Sciatic nerve (tissue), 2 donors: ENCODE results near the gene CELF4. TPM values are rescaled to one million over a fixed set of nuclear protein-coding genes. Genes with fewer than 3 reads are reported as not detected.

Experiments used
- ATAC-seq: fragments of 200-7000 bp; cut with Tn5 transposase; one replicate; pipeline ENCODE4 v1.9.1; 2020; ENCODE audit warnings: mild to moderate bottlenecking, moderate library complexity
- DNase-seq: peaks from one replicate; pipeline ENCODE4 v3.0.0-alpha.2; 2020; ENCODE audit warnings: low spot score
- intact Hi-C: fragments of 100-400 bp; cut with DNase I; formaldehyde crosslinking; loops from one replicate; pipeline ENCODE4 v1.14.2; 2022
- total RNA-seq: library from RNA; stranded (reverse); fragmentation: NEBNext Ultra II Directional; extraction: Animal tissue kit (Norgen Biotek cat#: 25700); gene quantifications from one replicate; pipeline ENCODE4 v1.2.1, GENCODE V29; 2021
- donor health status: DM: no; HTN: no; CAD: no.
- donor health status: DM: no; HTN: no; CAD: no.

Gene CELF4
- total RNA-seq, 1 donor from 2014 or later = 0.45 TPM

DNA sequence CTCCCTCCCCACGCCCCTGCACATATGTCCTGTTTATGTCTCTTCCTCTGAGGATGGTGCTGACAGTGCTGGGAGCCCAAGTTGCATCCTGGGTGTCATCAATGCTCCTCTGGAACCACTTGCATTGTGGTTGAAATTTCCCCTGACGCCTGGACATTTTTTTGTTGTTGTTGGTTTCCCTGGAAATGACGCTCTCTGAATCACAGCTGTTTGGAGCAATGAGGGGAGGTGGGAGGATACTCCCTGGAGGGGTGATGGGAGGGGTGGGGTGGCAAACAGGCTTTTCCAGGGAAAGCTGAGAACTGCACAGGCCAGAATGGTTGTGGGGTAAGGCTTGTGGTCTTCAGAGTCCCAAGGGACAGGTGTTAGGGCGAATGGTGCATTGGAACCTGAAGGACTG lies 29.6 kb downstream of the CELF4 start:
- ATAC-seq = no peak

DNA sequence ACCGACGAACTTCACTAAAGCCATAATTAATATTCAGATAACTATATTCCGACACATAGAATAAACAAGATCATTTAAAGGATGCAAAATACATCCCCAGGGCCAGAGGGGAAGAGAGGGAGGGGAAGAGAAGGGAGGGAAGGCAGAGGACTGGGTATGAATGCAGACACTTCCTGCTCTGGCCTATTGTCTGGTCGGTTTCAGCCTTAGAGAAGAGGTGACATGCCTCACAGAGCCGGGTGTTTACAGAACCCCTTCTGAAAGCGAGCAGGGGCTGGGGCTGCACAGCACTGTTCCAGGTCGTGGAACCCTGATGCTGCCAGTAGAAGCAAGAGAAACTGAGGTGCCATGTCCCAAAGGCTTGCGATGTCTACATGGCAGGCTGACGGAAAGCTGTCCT lies 31.0 kb downstream of the CELF4 start:
- intact Hi-C loops = loop anchor here (10.0 kb wide), 1 partner anchor 190 kb away; no protein-coding TSS in a partner anchor
- no peak for ATAC-seq

More for the DNA sequence above, 29.6 kb downstream of the CELF4 start:
- intact Hi-C loops = loop anchor here (10.0 kb wide), 1 partner anchor 191 kb away; no protein-coding TSS in a partner anchor
- DNase-seq = no peak

DNA sequence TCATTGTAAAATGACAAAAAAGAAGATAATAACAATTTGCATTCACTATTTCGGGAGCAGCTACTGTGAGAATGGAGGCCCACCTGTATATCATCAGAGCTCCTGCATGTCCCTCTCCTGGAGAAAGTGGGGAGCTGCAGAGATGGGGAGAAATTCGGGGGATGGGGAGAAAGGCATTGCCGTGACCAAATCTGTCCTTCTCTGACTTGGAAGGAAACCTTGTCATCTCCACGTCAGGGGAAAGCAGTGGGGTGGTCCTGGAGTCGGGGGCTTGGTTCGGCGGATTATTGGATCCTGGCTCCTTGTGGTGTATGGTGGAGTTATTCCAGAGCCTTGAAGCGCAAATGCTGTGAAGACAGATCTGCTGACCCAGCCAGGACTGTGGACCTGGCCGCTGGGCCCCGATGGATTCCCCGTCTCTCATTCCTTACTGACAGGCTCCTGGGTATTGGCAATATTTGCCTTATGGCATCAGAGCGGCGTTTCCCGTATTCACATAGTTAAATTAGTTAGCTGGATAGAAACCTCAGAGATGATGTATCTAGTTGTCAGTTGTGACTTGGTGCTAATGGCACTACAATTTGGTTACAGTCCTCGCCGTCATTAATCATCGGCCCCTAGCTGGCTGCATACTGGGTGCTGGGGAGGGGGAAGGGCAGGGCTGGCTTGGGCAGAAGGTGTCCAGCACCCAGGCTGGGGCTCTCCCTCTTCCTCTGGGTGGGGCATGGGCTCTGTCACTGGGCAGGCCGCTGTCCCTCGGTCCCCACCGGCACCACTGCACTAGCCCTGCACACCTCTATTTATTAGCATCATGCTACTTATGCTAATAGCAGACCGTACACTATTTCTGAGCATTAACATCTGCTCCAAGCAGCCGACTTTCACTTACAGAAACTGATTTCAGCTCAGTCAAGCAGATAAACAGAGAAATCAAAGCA lies 31.7 kb downstream of the CELF4 start:
- no peak for DNase-seq
- ATAC-seq = no peak
- intact Hi-C loops = loop anchor here (10.0 kb wide), 1 partner anchor 189 kb away; no protein-coding TSS in a partner anchor

More for the DNA sequence above, 31.0 kb downstream of the CELF4 start:
- DNase-seq = no peak

DNA sequence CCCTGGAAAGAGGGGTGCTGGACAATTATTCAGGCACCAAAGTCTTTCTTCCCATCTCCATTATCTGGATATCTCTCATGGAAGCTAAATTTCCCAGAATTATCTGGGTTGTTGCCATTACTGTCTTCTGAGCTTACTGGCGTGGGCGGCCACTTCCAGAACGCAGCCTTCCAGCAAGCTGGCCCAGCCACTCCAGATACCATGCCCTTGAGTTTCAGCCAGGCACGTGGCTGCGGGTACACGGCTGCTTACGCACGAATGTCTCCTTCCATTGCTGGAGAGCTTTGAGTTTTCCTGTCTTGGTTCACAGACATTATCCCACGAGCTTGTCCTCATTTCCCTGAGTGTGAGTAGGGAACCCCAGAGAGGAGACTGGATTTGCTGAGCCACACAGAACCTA lies 32.7 kb downstream of the CELF4 start:
- intact Hi-C loops = loop anchor here (10.0 kb wide), 1 partner anchor 188 kb away; no protein-coding TSS in a partner anchor
- no peak for ATAC-seq
- DNase-seq = no peak

DNA sequence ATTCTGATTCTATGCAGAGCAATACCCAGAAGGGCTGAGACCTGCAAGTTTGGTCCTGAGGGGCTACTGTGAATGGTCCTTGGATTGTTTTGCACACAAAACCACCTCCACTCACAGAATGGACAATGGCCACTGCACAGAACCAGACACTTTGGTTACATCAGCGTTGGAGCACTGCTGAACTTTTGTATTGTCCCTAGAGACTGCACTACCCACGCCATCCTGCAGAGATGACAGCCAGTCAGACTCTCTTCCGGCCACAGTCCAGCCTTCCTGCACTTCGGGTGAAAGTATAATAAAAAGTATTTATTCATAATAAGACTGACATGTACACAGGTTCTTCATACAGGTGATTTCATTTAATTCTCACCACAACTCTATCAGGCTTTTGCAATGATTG lies 35.7 kb downstream of the CELF4 start:
- DNase-seq (no peak), ATAC-seq (no peak)
- intact Hi-C loops = loop anchor here (10.0 kb wide), 1 partner anchor 185 kb away; no protein-coding TSS in a partner anchor

DNA sequence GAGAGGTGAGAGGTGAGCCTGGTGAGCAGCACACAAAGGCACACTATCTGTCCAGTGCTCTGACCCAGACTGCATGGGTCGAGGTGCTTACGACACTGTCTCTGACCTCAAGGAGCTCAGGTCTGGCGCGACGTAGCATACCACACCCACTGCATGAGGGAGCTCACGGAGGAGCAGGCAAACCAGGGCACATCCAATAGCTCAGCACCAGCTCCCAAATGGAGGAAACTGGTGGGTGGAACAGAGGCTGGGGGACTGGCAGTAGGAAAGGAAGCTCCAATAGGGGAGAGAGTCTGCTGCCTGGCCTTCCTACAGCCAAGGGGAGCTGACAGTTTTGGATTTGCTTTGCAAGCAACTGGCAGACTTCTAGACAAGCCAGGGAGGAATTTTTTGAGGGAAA lies 36.3 kb downstream of the CELF4 start:
- intact Hi-C loops = no loop called here
- DNase-seq (no peak), ATAC-seq (no peak)

DNA sequence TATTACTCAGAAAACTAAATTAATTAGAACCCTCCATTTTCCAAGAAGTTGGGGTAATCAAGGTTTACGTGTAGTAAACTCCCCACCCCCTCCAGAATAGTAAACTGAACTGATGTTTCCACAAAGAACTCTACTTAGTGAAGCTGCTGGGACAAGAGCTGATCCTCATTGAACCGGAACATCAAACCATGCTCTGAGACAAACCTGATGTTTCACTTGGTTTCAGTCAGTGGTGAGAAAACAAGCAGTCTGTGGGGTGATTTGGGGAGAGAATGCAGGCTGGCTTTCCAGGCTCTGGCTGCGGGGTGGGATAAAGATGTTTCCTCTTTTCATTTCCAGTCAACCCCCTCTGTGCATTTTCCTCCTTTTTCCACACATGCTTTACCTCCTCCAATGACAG lies 38.2 kb downstream of the CELF4 start:
- DNase-seq = no peak
- intact Hi-C loops = no loop called here
- ATAC-seq = no peak

DNA sequence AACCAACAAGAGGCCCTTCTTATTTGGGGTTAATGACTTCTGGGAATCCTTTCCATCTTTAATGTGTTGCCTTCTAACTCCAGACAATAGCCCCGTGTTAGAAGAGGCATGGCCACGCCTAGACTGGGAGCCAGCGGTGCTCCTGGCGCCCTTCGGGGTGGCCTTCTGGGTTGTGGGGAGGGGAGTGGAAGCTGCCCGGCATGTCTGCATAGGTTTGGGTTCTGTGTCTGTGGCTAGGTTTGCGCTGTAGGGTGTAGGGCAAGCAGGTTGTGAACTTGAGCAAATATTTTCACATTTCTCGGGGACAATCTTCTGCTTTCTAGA lies 40.4 kb downstream of the CELF4 start:
- no peak for ATAC-seq
- intact Hi-C loops = no loop called here
- no peak for DNase-seq

DNA sequence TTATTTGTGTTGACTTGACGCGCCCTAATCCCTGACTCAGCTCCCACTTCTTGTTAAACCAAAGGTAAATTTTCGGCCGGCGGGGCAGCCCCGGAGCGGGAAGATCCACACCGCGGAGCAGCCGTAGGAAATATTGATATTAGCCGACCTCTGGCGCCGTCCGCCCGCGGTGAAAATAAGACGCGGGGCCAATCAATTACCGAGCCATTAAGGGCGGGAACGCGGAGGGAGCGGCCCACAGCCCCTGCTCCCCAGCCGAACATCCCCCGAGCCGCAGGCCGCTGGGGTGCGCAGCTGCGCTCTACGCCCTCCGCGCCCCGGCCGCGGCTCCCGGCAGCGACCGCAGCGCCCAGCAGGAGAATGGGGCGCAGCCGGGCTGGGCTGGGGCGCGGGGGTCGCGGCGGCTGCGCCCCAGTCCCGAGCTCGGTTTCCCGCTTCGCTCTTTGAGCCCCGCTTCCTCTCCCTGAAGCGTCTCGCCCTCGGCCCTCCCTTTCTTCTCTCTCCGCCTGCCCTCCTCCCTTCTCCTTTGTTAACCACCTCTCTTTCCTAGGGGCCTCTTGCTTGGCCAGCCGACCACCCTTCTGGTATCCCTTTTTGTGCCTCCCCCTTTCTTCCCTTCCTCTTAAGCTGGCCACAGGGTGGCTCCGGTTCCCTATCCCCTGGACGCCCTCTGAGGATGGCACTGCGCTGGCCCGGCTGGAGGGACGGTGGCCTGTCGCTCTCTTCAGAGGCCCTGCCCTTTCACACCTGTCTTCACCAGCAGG lies 40.9 kb downstream of the CELF4 start:
- ATAC-seq = no peak
- intact Hi-C loops = no loop called here

DNA sequence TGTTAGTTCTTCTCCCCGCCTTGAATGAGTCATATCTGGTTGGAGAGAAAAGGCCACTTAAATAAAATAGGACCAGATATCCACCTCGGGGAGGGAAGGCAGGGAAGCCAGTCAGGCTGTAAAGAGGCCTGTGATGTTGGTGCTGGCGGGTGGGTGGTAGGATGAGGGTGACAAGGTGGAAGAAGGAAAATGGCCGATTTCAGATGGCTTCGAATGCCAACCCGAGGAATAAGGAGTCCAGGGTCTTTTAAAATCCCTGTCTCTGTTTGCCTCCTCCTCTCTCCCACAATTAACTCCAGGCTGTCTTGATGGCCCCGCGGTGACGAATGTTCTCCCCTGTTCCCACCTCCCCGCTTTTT lies 41.5 kb downstream of the CELF4 start:
- DNase-seq (no peak), ATAC-seq (no peak)
- intact Hi-C loops = no loop called here

More for the DNA sequence above, 40.9 kb downstream of the CELF4 start:
- DNase-seq = no peak

DNA sequence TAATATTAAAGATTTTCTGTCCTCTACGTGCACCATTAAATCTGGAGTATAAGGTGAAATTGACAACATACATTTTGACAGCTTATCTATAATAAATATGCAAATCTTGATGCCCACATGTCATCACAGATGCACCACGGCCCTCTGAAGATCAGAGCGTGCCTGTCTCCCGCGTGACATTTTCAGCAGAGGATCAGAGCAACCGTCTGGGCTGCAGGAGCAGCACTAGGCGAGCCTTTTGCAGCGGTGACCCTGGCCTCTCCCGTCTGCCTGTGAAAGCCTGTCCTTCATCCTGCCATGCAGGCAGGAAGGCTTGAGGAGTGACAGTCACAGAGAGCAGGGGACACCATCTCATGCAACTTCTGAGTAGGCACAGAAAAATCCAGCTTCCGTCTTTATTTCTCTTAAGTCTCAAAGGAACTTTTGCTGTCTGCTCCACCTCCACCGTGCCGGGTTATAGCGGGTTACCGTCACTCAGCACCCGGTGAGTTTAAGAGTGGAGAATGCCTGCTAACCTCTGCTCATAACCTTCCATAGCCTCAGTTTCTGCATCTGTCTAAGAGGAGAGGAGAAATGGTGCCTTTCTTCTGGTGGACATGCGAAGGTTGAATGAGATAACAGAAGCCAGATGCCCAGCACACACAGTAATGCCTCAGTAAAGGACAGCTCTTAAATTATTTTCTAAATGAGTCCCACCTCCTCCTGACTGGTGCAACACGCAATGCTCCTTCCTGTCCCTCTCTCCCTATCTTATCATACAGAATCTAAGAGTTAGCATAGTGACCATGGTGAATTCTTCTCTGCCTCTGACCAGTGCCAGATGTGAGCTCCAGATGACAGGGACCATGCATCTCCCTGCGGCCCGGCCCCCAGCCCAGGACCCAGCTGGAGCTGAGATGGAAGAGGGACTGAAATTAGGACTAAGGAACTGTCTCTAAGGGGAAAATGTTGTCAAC lies 43.8 kb downstream of the CELF4 start:
- no peak for DNase-seq
- intact Hi-C loops = no loop called here
- ATAC-seq = no peak

DNA sequence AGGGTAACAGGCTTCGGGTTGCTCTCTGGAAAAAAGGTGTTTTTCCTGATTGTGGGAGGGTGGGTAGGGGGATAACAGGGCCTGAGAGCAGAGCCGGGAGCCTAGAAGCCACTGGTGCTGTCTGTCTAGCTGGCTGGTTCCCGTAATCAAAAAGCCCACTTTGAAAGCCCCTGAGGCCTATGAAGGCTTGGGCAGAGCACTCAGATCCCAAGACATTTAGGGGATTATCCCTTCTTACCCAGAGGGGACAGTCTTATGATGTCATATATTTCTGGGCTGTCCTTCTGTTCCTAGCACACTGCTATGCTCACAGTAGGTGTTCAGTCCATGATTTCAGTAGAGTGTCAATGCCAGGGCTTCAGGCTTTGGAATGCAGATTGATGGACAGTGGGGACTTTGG lies 45.1 kb downstream of the CELF4 start:
- ATAC-seq (no peak), DNase-seq (no peak)
- intact Hi-C loops = no loop called here

DNA sequence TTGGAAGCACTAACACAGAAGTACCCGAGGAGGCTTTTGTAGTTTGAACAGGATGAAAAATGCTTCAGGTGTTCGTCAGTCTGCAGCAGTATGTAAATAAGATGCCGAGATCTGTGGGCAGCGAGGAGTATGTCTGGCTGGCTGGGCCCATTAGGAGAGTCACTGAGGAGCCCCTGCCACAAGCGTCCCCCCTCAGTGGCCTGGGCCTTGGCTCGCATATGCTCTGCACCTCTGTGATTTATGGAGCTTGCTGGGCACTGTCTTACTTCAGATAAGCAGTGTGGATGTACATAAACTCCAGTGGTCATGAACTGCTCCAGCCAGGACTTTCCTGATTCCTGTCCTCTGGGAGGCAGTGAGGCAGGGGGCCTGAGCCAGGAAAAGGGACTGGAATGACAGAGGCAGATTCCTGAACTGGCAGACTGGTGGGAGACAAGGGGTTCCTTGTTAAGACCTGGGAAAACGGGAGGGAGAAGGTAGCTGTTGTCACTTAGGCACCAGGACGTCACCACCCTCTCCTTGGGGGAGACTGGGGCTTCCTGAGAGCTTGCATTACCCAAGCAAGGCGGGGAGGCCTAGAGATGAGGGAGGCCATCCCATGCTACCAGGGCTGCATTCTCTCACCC lies 46.0 kb downstream of the CELF4 start:
- DNase-seq (no peak), ATAC-seq (no peak)
- intact Hi-C loops = no loop called here

DNA sequence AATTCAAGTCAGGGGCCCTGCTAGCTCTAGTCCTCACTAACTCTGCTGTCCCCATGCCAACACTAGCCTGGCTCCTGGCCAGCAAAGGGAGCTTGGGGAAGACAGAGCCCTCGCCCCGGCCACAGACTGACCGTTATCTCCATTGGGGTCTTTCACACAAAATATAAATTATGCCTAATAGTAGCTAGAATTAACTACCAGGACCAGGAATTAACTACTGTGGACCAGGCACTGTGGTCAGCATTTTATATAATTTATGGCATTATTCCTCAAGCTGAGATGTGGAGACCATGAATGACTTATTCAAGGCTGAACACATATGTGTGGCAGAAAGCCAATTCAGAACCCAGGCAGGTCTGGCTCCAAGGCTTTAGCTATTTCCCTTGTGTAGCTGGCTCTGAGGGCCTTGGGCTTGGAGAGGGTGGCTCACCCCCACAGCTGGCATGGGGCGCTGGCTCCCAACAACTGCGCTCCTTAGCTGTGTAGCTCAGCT lies 49.2 kb downstream of the CELF4 start:
- intact Hi-C loops = no loop called here
- no peak for ATAC-seq
- DNase-seq = no peak

DNA sequence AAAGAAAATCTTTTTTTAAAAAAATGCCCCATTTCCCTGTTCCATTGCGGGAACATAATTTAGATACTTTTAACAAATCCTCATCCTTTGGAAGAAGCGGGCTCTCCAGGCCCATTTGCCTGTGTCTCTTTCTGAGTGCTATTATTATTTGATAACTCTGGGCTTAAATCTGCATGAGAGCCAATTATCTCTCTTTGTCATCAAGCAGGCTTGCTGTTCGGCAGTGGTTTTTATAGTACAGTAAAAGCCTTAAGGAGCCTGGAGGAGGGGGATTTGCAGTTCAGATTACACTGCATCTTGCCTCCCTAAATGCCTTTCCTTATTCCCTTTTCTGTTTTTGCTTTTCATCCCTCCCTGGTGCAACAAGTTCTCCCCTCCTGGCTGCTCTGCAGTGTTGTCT lies 50.6 kb downstream of the CELF4 start:
- intact Hi-C loops = no loop called here
- DNase-seq (no peak), ATAC-seq (no peak)

DNA sequence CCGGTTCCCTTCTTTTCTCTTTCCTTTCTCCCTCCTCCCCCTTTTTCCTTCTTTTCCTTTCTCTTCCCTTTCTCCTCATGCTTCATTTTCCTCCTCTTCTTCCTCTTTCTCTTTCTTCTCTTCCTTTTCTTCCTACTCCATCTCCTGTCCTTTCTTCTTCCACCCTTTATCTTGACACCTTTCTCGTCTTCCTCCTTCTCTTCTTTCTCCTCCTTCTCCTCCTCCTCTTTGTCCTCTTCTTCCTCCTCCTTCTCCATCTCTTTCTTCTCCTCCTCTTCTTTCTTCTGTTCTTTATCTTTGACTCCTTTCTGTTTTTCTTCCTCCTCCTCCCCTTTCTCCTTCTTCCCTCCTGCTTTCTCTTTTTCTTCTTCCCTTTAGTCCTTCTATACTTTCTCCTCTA lies 53.2 kb downstream of the CELF4 start:
- intact Hi-C loops = no loop called here
- DNase-seq = no peak

DNA sequence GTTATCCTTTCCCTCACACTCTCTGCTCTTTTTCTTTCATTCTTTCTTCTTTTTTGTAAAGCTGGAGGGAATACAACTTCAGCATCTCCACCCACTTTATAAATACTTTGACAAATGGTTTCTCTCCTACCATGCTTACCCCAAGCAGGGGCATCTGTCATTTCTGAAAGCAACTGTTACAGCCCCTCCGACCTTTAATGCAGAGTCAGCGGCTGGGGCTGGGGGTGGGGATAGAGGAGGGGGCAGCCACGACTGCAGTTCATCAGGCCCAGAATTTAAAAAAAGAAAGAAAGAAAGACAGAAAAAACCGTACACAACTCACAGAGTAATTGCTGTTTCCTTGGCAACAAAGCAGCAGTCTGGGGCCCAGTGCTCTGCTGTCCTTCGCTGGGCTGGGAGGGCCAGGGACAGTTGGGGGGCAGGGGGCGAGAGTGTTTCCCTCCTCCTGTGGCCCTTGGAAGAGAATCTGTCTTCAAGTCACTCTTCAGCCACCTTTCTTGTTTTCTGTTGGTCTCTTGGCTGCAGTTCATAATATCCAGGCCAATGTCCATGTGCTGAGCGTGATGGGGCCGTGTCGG lies 53.8 kb downstream of the CELF4 start:
- DNase-seq (no peak), ATAC-seq (no peak)
- intact Hi-C loops = no loop called here

More for the DNA sequence above, 53.2 kb downstream of the CELF4 start:
- ATAC-seq = no peak

DNA sequence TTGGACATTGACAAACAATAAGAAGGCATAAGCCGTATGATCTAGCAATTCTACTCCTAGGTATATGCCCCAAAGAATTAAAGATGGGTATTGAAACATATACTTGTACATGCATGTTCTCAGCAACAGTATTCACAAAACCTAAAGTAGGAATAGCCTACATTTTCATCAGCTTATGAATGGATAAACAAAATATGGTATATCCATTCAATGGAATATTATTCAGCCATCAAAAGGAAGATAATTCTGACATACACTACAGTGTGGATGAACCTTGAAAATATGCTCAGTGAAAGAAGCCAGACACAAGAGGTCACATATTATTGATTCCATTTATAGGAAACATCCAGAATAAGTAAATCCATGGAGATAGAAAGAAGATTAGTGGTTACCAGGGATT lies 56.0 kb downstream of the CELF4 start:
- DNase-seq (no peak), ATAC-seq (no peak)
- intact Hi-C loops = no loop called here
